Testis (tissue), 3 donors: Measurements from ENCODE around the gene MALL. TPM values are rescaled to one million over a fixed set of nuclear protein-coding genes. Genes with fewer than 3 reads are reported as not detected.

Experiments used
- microRNA-seq, 2 donors: library from miRNA; unstranded; fragments of <30 nt; microRNA quantifications; one replicate each; pipeline ENCODE4, GENCODE V29; 2016; ENCODE audit warnings: borderline number of aligned reads in 2 of 2, borderline replicate concordance in 1 of 2
- polyA plus RNA-seq: library from polyadenylated mRNA; stranded (reverse); fragments of 350-450 nt; fragmentation: Illumina TruSeq; extraction: RNeasy Lipid Tissue Mini Kit (QIAGEN cat#74804); gene quantifications from one replicate; pipeline ENCODE4 v1.2.3, GENCODE V29; 2014; ENCODE audit warnings: low read depth, low replicate concordance; ENCODE audit not compliant: insufficient read depth
- small RNA-seq, 2 donors: library from RNA; depleted of rRNA; stranded (forward); fragments of <200 nt; gene quantifications; one replicate each; pipeline ENCODE3, GENCODE V24; 2016
- total RNA-seq, 2 donors: library from RNA; depleted of rRNA; stranded (reverse); fragments of >200 nt; gene quantifications; one replicate each; pipeline ENCODE4 v1.2.3, GENCODE V29; 2016

MALL gene
- total and polyA plus RNA-seq, 3 donors from 2014 or later: 7.6 to 17.4 (median 15.0) TPM

Small RNAs within 50 kb of the gene (microRNA-seq; reads per million reads assigned to microRNA genes)
- gene MIR4267 (0 reads per million in 2 donors), gene MIR4436B1 (0 reads per million in 2 donors)

Small RNAs within 50 kb of the gene (small RNA-seq; reads per million reads assigned to genes)
- gene MIR4267: 0 reads per million in 2 donors
- gene MIR4436B1: 0 reads per million in 2 donors

Other genes starting within 250 kb of the MALL start
- 10 to 100 TPM; 13.8 to 33.0 TPM for gene LIMS3, start 217.1 kb downstream of the MALL start, total RNA-seq
- gene LIMS3, start 217.1 kb downstream of the MALL start, polyA plus RNA-seq: 2.6 TPM
- 10 to 100 TPM; 19.7 to 24.5 TPM for gene NPHP1, start 89.2 kb upstream of the MALL start, total RNA-seq
- gene NPHP1, start 89.2 kb upstream of the MALL start, polyA plus RNA-seq: 56.5 TPM
- 10 to 100 TPM; 67.7 to 70.3 TPM for gene MTLN, start 96.7 kb upstream of the MALL start, total RNA-seq
- gene MTLN, start 96.7 kb upstream of the MALL start, polyA plus RNA-seq: 44.4 TPM